ENCODE data around the gene ADTRP.

The ADTRP gene

DNA sequence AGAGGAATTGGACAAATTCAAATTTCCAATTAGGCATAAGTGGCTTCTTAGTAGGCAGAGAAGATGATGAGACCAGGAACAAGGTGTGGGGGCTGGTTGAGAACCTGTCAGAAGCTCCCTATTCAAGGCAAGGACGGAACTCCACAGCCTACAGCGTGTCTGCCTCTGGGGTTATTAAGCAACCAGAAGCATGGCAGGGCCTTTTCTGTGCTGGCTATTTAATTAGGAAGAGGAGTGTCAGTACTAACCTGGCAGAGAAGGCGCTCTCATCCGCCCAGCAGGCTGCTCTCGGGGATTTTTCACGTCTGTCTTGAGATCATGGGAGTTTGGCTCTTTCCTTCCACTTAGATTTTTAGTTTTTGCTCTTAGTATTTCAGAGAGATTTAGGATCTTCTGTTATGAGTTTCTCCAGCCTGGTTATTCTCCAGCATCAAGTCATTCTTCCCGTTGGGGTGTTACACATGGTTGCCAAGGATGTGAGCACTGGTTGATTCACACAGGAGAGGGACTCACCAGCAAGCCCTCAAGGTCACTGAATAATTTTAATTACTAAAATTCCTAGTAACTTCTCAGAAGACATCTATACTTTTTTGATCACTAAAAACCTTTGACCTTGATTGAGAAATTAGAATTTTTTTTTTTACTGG lies 23.9 kb downstream of the ADTRP start:
- no peak for DNase-seq

DNA sequence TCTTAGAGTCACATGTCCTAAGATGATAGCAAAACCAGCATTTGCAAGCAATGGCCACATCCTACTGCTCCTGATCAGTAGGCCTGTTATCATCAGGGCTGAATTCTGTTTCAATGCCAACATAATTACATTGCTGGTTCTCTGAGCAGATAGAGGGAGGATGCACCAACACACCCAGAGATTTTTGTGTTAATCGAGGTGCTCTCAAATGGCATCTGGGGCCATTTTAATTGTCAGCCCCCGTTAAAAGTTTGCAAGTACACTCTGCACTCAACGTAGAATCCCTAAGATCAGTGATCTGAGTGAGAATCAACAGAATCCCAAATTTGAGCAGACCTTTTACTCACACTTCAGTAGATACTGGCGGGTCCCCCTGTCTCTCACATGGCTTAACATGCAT lies 24.8 kb downstream of the ADTRP start:
- no peak for DNase-seq

DNA sequence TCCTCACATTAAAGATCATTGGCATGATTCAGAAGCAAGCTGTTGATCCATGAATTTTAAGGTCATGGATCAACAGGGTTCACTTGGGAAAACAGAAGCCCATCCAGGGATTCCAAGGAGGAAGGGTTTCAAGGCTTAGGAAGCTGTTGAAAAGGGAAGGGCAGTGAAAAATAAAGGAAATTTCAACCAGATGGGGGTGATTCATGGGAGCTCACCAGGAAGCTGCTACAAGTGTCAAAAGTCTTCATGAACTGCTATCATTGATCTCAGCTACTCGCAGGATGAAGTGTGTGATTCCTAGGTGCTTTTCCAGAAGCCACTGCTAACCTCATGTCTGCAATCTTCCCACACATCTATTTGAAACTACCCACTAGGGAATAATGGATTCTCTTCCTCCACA lies 26.2 kb downstream of the ADTRP start:
- DNase-seq, result no peak

DNA sequence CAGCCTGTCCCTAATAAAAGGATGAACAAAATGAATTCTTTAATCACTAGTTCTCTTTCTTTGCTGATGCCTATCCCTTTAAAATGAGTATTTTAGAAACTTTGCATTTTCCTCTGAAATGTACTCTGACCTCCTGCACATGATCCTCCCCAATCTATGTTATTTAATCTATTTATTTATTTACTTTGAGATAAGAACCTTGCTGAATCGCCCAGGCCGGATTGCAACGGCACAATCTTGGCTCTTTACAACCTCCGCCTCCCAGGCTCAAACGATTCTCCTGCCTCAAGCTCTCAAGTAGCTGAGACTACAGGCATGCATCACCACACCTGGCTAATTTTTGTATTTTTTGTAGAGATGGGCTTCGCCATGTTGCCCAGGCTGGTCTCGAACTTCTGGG lies 27.9 kb downstream of the ADTRP start:
- no peak for DNase-seq

DNA sequence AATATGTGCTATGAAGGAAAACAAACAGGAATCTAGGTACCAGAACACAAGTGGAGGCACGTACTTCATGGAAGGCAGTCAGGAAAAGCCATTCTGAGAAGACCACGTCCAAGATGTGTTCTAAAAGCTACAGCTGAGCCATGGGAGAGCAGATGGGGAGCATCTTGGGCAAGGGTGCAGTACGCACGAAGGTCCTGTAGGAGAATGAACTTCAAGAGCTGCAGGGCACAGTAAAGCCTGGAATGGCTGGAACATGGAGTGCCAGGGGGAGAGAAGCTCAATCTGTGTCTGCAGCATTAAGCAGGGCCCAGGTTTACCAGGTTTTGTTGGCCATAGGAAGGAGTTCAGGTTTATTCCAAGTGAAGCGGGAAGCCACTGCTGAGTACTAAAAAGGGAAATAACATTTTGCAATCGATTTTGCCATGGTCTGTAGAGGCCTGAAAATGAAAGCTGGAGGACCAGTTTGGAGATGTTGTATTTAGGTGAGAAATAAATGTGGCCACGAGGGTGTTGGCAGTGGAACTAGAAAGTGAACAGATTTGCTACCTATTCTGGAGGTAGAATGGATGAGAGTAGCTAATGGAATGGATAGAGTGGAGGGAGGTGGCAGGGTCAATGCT lies 29.9 kb downstream of the ADTRP start:
- no peak for DNase-seq

DNA sequence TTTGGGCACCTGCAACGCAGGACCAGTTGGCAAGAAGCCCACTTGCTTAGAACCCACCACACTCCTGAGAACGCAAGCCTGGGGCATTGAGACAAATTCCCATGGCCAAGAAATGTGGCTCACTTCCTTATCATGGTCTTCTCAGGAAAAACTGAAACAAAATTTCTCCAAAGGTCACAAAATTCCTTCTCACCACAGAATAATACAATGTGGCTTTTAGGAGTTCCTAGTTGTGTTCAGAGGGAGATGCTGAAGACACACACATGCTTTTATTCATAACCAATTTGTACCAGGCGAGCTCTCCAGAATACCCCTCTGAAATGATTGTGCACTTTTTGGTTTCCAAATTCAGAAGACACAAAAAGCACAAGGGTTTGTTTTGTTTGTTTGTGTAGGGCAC lies 31.6 kb downstream of the ADTRP start:
- no peak for DNase-seq

DNA sequence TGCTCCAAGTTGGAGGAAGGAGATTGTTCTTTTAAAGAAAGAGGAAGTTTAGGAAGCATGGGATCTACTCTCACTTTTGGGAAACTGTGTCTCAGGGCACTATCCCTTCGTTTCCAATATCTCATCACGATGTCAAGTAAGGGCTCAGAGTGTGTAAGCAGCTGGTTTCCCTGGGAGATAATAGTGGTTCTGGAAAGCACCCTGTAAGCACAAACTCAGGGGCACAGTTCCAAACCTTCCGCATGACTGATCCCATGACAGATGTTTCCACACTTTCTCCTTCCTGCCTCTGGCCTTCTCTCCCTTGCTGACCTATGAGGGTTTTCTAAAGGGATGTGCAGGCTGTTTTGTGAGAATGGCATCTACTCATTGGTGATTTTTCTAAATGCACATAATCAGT lies 33.9 kb downstream of the ADTRP start:
- no peak for DNase-seq

DNA sequence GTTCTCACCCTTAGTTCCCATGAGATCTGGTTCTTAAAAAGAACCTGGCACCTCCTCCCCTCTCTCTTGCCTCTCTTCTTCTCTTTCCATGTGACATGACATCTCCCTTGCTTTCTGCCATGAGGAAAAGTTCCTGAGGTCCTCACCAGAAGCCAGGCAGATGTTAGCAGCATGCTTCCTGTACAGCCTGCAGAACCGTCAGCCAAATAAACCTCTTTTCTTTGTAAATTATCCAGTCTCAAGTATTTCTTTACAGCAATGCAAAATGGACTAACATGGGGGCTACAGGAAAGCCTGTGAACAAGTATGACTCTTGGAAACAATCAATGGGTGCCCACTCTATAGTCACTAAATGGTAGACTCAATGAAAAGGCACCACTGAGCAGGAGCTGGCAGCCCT lies 34.5 kb downstream of the ADTRP start:
- no peak for DNase-seq

DNA sequence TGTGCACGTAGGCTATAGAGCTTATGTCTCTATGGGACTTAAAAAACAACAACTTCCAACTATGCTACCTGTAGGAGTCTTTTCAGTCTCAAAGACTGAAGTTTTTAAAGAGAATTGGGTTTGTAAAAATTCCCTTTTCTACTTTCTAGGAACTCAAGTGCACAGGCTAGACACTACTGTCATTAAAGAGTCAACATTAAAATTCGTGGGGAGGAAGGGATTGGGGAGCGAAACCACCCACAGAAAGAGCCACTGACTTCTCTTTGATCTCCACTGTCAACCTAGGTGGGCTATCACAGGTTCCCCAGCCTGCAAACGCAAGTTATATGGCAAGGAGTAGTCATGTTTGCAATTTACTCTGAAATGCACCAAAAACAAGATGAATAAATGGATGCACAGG lies 37.7 kb downstream of the ADTRP start:
- no peak for DNase-seq

DNA sequence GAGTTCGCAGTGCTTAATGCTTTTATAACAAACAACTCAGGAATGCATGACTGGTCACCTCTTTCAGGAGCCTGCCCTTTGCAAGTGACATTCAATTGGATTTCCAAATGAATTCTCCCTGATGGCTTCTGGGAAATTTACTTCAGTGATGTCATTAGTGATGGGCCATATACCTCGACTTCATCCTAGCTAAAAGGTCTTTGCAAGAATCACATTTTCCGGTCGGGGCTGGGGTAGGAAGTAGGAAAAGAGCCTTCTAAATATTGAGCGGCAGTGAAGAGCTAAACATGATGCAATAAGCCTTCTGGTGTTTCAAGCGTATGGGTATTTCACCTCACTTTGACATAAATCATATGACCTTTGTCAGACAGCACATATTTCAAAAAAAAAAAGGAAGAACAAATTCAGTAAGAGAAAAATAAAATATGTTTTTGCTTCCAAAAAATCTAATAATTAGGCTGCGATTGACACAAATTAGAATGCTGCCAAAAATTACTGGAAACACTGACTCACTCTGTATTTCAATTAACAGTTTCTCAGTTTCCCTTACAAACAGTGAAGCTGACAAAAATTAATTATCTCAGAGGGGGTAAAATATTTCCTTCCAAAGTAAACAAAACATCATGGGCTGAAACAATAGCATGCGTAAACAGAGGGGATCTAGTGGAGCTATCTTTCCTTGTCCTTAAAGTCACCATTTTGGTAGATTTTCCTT lies 39.8 kb downstream of the ADTRP start:
- DNase-seq, result no peak

DNA sequence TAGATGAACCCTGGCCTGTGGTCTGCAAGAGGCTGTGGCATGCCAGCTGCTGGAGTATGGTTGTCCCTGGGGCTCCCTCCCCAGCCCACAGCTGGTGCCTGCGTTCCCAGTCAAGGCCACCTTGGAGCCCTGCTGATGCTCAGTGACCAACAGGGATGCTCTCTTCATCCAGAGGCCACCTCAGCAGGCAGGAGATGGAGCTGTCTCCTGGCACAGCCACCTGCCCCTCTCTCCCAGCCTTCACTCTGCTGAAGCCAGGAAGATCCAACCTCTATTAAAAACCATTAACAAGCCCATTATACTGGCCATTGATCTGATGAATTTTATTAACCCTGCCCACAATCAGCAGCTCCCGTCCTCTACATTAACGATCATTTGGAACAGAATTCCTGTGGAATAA lies 40.4 kb downstream of the ADTRP start:
- no peak for DNase-seq

DNA sequence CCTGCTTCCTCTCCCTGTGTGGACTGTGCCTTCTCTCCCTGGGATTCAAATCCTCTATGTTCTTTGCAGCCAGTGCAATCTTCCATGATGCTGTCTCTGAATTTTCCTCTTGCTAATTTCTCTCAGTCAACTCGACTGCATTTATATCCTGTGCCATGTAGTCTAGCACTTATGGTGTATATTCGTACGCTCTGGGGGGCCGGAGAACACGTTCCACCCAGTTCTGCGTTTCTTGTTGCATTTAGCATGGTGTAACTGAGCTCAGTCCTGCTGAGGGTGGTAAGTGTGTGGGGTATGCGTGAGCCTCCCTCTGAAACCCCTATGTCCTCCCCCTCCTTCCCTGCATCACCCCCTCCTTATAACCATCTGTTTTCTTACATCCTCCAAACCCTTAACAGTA lies 42.0 kb downstream of the ADTRP start:
- DNase-seq, result no peak

DNA sequence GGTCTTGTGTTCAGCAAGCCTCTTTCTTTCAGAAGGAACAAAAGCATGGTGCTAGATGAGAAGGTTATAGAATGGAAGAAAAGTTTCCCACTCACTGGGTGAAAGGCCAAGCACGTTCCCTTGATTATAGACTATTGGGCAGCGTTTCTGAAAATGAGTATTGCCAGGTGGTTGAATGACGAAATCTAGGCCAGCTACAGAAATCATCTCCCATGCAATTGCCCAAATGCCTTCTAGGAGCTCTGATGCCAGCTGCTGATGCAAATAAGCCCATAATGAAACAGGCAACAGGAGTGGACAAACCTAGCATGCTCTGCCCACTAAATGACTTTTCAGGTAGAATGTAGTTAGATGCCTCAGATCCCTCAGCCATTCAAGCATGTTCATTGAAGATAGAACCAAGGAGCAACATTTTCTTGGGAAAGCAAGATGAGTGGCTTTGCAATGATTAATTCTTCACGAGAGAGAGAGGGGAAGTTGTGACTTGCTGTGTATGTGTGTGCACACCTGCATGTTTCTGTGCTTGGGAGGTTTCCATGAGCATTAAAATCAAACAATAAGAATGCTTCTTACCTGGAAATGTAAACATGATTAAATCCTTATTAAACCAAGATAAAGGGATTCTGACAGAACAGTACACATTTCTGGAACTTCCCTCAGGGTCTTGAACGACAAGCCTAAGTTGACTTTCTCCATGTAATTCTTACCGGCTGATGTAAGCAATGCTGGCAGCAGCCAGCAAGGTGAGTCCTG lies 43.6 kb downstream of the ADTRP start:
- DNase-seq, result no peak

DNA sequence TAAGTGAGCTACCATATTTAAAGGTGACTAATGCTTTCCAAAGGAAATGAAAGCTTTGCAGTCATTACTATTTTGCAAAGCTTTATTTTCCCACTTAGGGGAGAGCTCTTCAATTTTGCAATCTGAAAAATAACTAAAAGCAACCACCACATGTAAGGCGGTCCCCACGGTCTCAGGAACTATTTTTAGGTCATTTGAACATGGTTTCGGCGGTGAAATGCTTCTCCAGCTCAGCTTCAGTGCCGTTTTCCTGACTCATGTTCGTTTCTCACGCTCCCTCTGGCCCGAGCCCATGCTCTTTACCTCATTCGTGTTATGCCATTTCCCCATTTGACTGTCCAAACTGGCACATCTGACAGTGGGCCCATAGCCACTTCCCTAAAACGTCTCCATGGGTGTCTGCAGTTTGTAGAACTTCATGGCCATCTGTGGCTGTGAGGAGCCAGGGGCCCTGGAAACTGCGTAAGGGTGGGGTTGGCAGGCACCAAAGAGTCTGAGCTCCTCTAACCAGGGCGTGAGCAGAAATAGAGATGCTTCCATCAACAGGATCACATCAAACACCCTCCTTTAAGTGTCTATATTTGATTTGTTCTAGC lies 46.5 kb downstream of the ADTRP start:
- no peak for DNase-seq

DNA sequence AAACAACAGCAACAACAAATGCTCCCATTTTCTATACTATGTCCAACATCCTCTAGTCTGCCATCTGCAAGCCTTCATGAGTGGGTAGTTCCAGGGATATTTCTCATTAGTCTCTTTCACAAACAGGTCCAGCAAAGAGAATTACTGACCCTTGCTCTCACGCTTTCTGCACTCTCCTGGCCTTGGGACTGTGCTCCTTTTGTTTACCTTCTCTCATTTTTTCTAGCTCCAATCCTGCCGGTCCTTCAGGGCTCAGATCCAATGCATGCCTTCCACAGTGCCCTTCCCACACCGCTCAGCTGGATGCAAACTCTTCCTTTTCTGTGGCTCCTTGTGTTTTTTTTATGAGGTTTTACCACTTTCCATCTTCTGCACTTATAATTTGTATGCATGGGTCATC lies 47.2 kb downstream of the ADTRP start:
- no peak for DNase-seq

DNA sequence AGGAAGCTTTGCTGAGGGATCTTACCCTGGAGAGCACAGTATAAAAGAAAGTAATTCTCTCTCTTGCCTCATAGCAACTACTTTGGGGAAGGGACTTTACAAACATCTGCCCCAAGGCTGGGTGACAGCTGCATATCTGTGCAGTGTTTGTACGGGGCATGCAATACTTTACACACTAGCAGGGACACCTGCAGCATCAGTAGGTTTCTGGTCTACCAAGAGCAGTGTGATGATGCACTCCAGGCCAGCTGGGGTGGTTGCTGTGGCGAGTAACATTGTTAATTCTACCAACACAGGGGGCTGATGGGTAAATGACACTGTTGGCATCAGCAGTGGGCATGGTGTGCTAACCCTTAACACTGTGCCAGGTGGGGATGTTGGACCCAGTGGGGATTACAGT lies 48.0 kb downstream of the ADTRP start:
- DNase-seq, result no peak

DNA sequence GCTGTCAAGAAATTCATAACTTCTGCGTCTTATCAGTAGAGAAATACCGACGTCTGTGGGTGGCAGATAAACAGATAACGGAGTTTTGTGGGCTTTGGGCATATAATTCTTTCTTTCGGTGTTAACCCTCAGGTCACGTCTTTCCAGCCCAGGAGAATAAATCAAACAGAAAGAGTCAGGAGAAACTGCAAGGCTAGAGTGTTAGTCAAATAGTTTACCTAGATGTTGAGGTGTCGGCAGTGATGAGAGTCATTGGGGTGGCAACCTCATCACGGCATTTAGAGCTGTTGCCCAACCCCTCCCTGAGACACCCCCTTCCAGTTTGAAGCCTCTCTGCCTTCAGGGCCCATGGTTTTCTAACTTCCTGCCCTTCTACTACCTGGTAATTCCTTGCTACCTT lies 49.5 kb downstream of the ADTRP start:
- no peak for DNase-seq

DNA sequence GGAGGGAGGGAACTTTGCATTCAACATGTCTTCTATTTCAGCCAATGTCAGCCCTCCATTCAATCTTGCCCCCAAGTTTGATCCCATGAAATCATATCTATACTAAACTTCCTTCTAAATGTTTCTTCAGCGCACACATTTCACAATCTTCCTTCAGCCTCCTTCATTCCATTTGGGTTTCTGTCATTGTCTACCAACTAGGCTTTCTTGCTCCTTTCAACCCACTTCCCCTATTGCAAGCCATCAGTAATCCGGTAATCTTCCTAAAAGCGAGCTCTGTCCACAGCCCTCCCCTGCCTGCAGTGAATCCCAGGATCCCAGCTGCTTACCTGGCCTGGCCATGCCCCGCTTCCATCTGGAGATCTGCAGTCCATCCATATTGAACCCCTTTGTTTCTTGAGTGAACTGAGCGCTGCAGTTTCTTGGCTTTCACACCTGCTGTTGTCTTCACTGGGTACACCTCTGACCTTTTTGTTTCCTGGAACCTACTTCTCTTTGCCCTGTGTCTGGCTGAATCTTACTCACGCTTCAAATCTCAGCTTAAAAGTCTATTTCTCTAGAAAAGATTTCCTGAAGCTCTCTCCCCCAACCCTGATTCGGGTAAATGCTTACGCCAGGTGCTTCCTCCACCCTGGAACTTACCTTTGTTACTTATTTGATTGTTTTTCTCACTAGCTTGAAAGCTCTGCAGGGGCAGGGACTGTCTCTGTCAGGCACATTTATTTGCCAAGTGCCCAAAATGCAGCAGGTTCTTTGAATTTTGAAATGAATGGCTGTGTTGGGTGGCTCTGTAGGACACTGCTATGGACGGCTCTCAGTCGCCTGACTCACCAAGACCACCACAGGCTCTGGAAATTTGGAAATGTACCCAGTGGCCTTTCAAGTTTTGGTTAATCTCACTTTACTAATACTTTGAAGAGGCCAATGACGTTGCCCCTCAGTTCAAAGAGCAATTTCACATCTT lies 50.3 kb downstream of the ADTRP start:
- no peak for DNase-seq

DNA sequence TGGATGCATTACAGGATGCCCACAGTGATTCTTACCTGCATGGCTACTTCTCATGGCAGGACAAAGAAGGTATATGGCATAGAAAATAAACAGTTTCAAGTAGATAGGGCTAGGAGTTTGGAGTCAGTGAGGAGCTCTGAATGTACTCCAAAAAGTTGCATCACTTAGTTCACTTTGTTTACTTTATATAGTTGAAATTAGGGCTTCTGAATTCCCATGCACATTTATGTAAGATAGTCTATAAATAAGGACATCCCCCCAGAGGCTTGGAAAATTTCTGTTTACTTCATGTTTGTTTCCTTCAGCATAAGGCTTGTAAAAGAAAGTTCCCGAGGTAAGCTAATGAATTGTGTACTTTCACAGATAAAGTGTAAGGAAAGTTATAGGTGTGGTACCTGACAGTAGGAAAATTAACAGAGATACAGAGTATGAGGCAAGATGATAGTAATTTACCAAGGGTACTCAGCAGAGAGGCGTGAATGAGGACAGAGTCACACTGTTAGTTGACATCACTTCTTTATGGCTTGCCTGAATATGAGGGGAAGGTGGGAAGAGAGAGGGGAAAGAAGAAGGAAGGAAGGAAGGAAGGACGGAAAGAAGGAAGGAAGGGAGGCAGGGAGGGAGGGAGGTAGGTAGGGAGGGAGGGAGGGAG lies 51.1 kb downstream of the ADTRP start:
- DNase-seq, result no peak

DNA sequence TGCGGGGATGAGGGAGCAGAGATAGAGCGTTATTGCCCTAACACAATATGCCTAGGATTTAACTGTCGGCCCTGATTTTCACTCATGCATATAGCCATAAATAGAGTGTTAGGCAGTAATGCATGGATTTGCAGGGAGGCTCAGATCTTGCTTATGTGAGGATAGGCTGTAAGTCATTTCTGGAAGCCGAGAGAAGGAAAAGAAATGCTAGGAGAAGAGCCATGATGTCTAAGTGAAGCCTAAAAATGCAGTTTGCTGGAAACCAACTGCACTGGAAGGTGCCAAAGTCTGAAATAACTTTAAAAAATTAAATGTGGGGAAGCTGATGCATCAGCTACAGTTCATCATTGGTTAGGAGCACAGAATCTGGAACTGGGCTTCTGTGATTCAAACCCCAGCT lies 54.3 kb downstream of the ADTRP start:
- DNase-seq, result no peak

DNA sequence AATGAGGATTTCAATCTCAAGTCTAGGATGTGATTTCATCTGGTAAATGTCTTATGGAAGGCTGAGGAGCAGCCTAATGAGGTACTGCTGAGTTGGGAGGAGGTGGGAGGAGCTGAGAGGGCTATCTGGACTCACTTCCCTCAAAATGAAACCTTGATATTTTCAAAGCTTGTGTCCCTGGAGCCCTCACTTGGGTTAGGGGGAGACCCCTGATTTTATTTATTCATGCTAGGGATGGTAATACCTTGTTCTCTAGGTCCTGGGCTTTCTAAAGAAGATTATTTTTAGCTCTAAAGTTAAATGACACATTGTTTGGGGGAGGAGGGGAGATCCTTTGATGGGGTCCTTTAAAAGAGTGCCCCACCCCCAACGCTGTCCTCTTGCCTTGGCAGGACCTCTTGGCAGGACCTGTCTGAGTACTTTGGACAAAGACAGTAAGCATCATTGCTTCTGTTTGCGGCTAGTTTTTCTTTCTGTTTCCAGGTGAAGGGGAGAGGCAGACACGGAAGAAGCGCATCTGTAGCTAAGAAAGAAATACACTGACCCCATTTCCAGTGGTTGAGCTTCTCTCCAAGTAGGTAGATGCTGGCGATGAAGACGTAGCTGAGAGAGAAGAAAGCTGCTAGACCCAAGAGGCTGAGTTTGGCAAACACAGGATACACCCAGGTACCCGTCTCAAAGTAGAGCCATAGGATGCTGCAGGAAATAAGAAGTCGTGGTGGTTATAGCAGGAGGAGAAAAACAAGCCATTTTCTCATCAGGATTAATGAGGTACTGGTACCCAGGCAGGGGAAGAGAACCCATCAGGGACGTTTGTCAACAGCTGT lies 55.6 kb downstream of the ADTRP start:
- DNase-seq, result no peak
